LoVo (cell line): Measurements from ENCODE around the gene KLHL25.
"Not testable (repeated sequence)": the region's sequence is repeated elsewhere in the genome, so short reads cannot be mapped to it uniquely, and the experiment has no call there.

Source experiments
- DNase-seq: peaks from one replicate; pipeline ENCODE4 v3.0.0-alpha.2; 2016; ENCODE audit warnings: low spot score

Gene KLHL25, protein sequence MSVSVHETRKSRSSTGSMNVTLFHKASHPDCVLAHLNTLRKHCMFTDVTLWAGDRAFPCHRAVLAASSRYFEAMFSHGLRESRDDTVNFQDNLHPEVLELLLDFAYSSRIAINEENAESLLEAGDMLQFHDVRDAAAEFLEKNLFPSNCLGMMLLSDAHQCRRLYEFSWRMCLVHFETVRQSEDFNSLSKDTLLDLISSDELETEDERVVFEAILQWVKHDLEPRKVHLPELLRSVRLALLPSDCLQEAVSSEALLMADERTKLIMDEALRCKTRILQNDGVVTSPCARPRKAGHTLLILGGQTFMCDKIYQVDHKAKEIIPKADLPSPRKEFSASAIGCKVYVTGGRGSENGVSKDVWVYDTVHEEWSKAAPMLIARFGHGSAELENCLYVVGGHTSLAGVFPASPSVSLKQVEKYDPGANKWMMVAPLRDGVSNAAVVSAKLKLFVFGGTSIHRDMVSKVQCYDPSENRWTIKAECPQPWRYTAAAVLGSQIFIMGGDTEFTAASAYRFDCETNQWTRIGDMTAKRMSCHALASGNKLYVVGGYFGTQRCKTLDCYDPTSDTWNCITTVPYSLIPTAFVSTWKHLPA

DNA sequence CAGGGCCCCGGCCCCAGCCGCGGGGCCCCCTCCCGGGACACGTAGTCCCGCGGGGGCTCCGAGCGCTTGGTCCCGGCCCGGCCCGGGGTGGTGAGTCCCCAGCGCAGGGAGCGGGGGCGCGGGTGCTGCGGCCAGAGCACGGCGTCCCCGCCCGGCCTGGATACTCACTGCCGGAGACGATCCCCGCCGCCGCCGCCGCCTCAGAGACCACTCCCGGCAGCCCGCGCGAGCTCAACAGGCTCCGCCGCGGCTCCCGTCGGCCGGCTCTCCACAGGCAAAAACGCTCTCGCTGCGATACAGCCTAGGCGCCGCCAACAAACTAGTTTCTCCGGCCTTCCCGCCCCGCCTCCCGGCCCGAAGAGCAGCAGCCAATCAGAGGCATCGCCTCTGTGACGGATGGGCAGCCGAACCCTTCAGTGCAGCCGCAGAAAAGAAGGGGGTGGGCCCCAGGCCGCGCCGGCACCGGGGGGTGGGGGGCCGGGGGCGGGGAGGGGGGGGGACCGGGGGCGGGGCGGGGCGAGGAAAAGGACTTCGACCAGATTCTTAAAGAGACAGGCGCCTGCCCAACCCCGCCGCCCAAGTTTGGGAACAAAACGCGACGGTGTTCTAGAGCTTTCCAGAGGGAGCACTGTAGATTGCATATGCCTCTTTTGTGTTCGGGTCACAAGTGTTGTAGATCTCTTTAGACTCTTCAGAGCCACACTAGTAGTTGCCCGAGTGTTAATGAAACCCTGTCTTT lies at the start of gene KLHL25:
Gene KLHL25 (minus strand): TSS at position 328 of the 739 bp plus-strand sequence. CDS start 25,115 bp downstream, outside the sequence.
- peak; percentile 97 for DNase-seq

DNA sequence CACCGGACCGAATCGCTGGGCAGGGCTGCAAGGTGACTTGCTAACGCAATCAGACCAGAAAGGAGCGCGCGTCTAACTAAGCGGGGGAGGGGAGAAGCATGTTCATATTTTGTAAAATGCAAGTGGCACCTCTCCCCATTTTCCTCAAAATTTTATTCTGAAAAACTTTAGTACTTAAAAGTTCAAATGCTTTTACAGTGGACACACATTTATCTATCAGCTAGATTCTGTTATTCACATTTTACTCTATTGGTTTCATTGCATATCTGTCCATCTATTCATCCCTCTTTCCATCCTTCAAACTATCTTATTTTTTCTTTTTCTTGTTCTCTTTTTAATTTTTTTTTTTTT lies 46.1 kb upstream of the KLHL25 start:
- DNase-seq: no peak

GRCh38 chr15:85840079-85840801 lies 45.5 kb upstream of the KLHL25 start:
- peak; percentile 96 for DNase-seq

GRCh38 chr15:85839643-85840042 lies 44.9 kb upstream of the KLHL25 start:
- no peak for DNase-seq

- DNase-seq: no peak
Measured at GRCh38 chr15:85838655-85839054, 43.9 kb upstream of the KLHL25 start.

GRCh38 chr15:85837881-85838280 lies 43.2 kb upstream of the KLHL25 start:
- DNase-seq: no peak

DNA sequence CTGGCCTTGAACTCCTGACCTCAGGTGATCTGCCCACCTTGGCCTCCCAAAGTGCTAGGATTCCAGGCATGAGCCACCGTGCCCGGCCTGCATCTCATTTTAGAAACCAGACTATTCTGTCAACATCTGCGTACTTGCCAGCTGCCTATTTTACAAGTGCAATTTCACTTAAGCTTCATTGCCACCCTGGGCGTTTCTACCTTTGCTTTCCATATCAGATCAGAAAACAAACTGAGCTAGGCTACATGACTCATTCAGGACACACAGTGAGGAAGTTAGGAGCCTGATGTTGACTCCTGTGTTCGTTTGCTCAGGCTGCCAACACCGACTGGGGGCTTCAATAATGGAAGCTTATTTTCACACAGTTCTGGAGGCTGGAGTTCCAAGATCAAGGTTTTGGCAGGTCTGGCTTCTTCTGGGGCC lies 42.3 kb upstream of the KLHL25 start:
- DNase-seq: peak; percentile 86

- DNase-seq: no peak
Measured at GRCh38 chr15:85834651-85835050, 39.9 kb upstream of the KLHL25 start.

DNA sequence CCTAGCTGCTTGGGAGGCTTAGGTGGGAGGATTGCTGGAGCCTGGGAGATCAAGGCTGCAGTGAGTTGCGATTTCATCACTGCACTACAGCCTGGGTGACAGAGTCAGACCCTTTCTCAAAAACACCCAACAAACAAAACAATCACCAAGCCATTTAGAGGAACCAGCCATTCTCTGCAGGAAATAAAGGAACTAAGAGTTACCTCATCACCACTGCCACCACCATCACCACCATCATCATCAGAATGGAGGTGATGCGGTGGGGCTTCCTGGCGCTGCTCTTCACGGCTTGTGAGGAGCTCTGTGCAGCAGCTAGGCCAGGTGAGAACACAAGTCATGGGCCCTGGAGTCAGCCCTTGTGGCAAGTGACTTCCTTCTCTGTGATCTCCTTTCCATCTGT lies 37.7 kb upstream of the KLHL25 start:
- DNase-seq: no peak

DNA sequence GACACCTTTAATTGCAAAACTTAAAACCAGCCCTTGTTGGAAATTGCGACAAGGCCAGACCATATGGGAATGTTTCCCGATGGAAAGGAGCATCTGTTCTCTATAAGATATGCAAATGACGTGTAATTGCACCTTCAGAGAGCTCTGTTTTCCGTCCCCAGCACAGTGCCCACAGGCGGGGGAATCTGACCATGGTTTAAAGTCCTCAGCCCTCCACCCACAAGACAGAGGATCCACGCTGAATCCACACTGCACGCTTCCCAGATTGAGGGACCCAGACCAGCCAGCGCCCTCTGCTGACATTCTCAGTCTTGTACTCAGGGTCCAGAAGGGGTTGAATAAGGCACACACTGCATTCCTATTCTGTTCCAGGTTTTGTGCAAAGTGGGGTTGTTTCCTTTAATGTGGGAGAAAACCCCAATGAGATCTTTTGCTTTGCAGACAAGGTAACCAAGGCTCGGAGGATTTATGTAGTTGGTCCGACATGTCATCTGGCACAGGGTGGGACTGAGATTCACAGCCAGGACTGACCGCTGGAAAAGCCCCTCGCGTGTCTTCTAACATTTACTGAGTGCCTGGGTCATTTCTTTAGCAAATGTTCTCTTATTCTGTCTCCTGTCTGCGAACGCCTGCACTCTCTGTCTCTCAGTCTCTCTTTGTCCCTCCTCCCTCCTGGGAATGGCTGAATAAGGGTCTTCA lies 36.8 kb upstream of the KLHL25 start:
- DNase-seq: no peak

DNA sequence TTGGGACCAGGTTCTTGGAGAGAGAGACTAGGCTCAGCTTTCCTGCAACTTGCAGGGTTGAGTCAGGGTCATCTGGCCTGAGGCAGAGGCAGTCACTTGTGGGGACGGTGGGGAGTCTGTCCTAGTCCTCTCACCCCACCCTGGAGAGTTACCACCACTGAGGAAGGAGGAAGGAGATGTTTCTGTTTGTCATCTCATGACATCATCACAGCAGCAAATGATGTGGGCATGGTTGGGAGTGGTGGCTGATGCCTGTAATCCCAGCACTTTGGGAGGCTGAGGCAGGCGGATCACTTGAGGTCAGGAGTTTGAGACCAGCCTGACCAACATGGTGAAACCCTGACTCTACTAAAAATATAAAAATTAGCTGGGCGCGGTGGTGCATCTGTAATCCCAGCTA lies 35.0 kb upstream of the KLHL25 start:
- DNase-seq: not testable (repeated sequence)

- no peak for DNase-seq
Measured at GRCh38 chr15:85828874-85829273, 34.1 kb upstream of the KLHL25 start.

DNA sequence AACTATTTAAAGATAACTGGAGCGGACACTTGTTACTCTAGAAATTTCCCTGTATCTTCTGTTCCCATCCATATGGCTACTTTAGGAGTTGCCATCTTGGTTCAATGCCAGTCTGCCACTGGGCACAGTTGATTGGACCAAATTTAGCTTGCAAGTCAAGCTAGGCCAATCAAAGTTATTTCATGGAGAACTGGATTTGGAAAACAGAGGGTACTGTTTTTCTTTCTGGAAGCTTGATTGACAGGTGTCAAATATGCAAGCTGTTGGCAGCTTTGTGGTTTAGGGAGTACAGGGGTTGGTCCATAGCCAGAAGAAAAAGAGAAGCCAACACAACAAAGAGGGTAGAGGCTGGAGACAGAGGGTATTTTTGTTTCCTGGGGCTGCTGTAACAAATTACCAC lies 33.4 kb upstream of the KLHL25 start:
- no peak for DNase-seq

- no peak for DNase-seq
Measured at GRCh38 chr15:85826756-85827515, 32.2 kb upstream of the KLHL25 start.

- no peak for DNase-seq
Measured at GRCh38 chr15:85825719-85826118, 31.0 kb upstream of the KLHL25 start.

GRCh38 chr15:85825118-85825517 lies 30.4 kb upstream of the KLHL25 start:
- DNase-seq: no peak

- DNase-seq: no peak
Measured at GRCh38 chr15:85821545-85821944, 26.8 kb upstream of the KLHL25 start.

- DNase-seq: no peak
Measured at GRCh38 chr15:85819938-85820337, 25.2 kb upstream of the KLHL25 start.

DNA sequence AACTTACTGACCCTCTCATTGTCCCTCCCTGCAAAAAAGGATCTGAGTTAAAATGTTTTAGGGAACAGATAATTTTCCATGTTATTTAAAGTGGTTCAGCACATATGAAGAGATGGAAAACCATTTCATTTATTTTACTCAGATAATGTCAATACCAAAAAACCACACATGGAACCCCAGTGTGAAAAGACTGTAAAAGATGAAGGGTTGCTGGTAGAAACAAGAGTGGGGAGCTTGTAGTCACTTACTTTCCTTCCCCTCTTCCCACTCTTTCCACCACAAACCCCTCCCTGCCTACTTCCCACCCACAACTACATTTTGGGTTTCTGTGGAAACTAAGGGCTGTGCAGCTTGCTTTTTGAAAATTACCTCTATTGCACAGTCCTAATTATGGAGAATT lies 18.5 kb upstream of the KLHL25 start:
- DNase-seq: no peak

GRCh38 chr15:85810075-85810474 lies 15.3 kb upstream of the KLHL25 start:
- peak; percentile 16 for DNase-seq

- DNase-seq: no peak
Measured at GRCh38 chr15:85805420-85805819, 10.7 kb upstream of the KLHL25 start.
